Psoas muscle (tissue), 8 donors: Measurements from ENCODE around the gene PSMB1. TPM values are rescaled to one million over a fixed set of nuclear protein-coding genes. Genes with fewer than 3 reads are reported as not detected.

Experiments used
- ATAC-seq, 4 donors: fragments of 200-7000 bp; cut with Tn5 transposase; one replicate each; pipeline ENCODE4 v1.9.1; 2020; ENCODE audit warnings: moderate library complexity in 3 of 4, mild to moderate bottlenecking in 2 of 4
- DNase-seq, 2 donors: peaks; one replicate each; pipeline ENCODE4 v3.0.0-alpha.2; 2020
- H3K27ac ChIP-seq: fragments of 200-600 bp; one replicate; pipeline ENCODE4 v1.8.0; 2022
- H3K27me3 ChIP-seq, 3 donors: fragments of 200-600 bp in 1 of 3; one replicate each; pipeline versions ENCODE4 v1.6.1 to v1.8.0; 2013 to 2022; ENCODE audit warnings: low read length in 2 of 3, mild to moderate bottlenecking in 2 of 3, moderate library complexity in 1 of 3; ENCODE audit not compliant: insufficient read depth in 3 of 3
- H3K36me3 ChIP-seq, 2 donors: fragments of 200-600 bp in 1 of 2; one replicate each; pipeline versions ENCODE4 v1.6.1 to v1.8.0; 2013 to 2022; ENCODE audit warnings: low read depth in 1 of 2, mild to moderate bottlenecking in 1 of 2, moderate library complexity in 1 of 2; ENCODE audit not compliant: insufficient read depth in 1 of 2
- H3K4me1 ChIP-seq: fragments of 200-600 bp; one replicate; pipeline ENCODE4 v1.8.0; 2022
- H3K4me3 ChIP-seq: fragments of 200-600 bp; one replicate; pipeline ENCODE4 v1.8.0; 2022; ENCODE audit warnings: mild to moderate bottlenecking
- H3K9me3 ChIP-seq: fragments of 200-600 bp; one replicate; pipeline ENCODE4 v1.8.0; 2022
- WGBS, 3 donors: extraction: QIAGEN DNeasy Blood & Tissue Kit; methylation state at CpG; one replicate each; pipeline versions ENCODE4 v1.1.6 to v1.1.7; 2013; 5-methylcytosine and 5-hydroxymethylcytosine counted together
- intact Hi-C, 2 donors: fragments of 100-400 bp; cut with DNase I; formaldehyde crosslinking; loops; one replicate each; pipeline versions ENCODE4 v1.11.0 to v1.14.2; 2022
- polyA plus RNA-seq, 3 donors: library from polyadenylated mRNA; stranded (reverse); fragments of 200-250 nt; gene quantifications; one replicate each; pipeline ENCODE4 v1.2.3, GENCODE V29; 2013
- total RNA-seq, 4 donors: library from RNA; stranded (reverse); fragmentation: NEBNext Ultra II Directional in 2 of 4; extraction: Animal tissue kit (Norgen Biotek cat#: 25700) in 2 of 4; gene quantifications; one replicate each; pipeline versions ENCODE4 v1.2.1 to v1.2.4, GENCODE V29; 2021 to 2023
- TF ChIP-seq, protein P1 (sequence below): fragments of 200-600 bp; IDR thresholded peaks from one replicate; pipeline ENCODE4 v1.8.0; 2022; ENCODE audit warnings: antibody characterized with exemption
- donor health status: healthy with polysubstance abuse.
- donor health status: DM: no; HTN: no; CAD: no; lungs with moderate emphysema.
- donor health status: Bipolar disorder and iron deficiency.
- donor health status: healthy.
- donor health status: DM: yes; HTN: yes; CAD: no.
- donor health status: DM: no; HTN: no; CAD: no.
- donor health status: DM: no; HTN: no; CAD: no.
- donor health status: DM: yes; HTN: yes; CAD: no.

The PSMB1 gene
- total and polyA plus RNA-seq, 7 donors: 139 to 367 (median 246) TPM

DNA sequence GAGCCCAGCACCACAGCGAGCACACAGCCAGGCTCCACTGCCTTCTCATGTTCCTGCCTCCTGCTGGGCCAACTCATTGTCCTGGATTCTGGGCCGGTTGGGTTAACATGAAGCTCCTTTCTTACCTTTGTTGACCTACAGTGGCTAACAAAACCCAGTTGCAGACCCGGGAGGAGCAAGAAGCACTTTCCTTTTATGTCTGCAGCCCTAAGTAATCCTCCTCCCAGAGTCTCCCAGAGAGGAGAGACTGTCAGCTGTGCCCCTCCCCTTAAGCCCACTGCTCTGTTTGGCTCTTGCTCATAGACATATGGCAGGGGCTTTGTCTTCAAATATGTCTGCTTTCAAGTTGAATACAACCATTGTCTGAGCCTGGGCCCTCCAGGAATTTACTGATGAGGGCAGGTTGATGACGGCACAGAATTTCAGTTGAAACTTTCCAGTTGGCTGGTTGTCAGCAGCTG is 55.2 kb downstream of the PSMB1 start:
- intact Hi-C loops: no loop called here
- Histone ChIP-seq H3K4me3 (no peak overlapping the region), H3K36me3 (no peaks in the 10 kb centered on the region), H3K4me1 (no peaks in the 10 kb centered on the region), H3K27ac (no peak overlapping the region), H3K9me3 (no peaks in the 10 kb centered on the region), H3K27me3 (peaks cover 0 to 1% (median 0%) of the 10 kb centered on the region in 3 donors)
- TF ChIP-seq, protein P1, sequence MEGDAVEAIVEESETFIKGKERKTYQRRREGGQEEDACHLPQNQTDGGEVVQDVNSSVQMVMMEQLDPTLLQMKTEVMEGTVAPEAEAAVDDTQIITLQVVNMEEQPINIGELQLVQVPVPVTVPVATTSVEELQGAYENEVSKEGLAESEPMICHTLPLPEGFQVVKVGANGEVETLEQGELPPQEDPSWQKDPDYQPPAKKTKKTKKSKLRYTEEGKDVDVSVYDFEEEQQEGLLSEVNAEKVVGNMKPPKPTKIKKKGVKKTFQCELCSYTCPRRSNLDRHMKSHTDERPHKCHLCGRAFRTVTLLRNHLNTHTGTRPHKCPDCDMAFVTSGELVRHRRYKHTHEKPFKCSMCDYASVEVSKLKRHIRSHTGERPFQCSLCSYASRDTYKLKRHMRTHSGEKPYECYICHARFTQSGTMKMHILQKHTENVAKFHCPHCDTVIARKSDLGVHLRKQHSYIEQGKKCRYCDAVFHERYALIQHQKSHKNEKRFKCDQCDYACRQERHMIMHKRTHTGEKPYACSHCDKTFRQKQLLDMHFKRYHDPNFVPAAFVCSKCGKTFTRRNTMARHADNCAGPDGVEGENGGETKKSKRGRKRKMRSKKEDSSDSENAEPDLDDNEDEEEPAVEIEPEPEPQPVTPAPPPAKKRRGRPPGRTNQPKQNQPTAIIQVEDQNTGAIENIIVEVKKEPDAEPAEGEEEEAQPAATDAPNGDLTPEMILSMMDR: no peak
- 13 to 22% (median 20%) methylated on average over 4 of the region's 4 CpGs for WGBS, 3 donors
- no peak for DNase-seq
- peak in 1 of 4 donors; percentile 41 for ATAC-seq

DNA sequence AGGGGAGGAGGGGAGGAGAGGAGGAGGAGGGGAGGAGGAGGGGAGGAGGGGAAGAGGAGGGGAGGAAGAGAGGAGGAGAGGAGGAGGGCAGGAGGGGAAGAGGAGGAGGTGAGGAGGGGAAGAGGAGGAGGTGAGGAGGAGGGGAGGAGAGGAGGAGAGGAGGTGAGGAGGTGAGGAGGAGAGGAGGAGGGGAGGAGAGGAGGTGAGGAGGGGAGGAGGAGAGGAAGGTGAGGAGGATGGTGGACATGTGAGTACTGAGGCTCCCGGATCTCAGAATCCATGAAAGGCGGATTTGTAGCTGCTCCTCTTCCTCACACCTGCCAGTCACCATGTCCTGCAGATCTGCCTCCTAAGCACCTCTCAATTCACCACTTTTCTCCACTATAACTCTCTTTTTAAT is 59.8 kb downstream of the PSMB1 start:
- H3K36me3 ChIP-seq: no peaks in the 10 kb centered on the region
- H3K27me3 ChIP-seq: no peaks in the 10 kb centered on the region
- intact Hi-C loops: no loop called here
- H3K4me1 ChIP-seq: no peaks in the 10 kb centered on the region
- DNase-seq (no peak), ATAC-seq (no peak)
- no peak overlapping the region for H3K27ac ChIP-seq
- WGBS, 3 donors: 87 to 98% (median 96%) methylated on average over 2 of the region's 2 CpGs
- H3K4me3 ChIP-seq: no peak overlapping the region
- H3K9me3 ChIP-seq: no peaks in the 10 kb centered on the region
- TF ChIP-seq, protein P1: no peak

DNA sequence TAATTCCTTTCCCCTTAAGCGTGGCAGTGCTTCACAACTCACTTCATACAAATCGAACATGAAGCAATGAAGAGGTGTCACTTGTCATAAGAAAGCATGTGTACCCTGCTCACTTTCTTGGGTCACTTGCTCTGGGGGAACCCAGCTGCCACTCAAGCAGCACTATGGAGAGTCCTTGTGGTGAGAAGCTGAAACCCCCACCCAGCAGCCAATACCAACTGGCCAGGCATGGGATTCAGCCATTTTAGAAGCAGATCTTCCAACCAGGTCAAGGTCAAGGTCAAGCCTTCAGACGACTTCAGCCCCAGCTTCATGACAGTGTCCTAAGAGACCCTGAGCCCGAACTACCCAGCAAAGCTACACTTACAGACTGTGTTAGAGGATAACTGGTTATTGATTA is 62.8 kb downstream of the PSMB1 start:
- H3K27me3 ChIP-seq: no peaks in the 10 kb centered on the region
- DNase-seq (no peak), ATAC-seq (peak in 2 of 4 donors; percentile 12 to 38)
- H3K36me3 ChIP-seq: no peaks in the 10 kb centered on the region
- 63 to 77% (median 72%) methylated on average over 4 of the region's 4 CpGs for WGBS, 3 donors
- no peaks in the 10 kb centered on the region for H3K4me1 ChIP-seq
- intact Hi-C loops: no loop called here
- TF ChIP-seq, protein P1: no peak
- H3K27ac ChIP-seq: no peak overlapping the region
- no peaks in the 10 kb centered on the region for H3K9me3 ChIP-seq
- H3K4me3 ChIP-seq: no peak overlapping the region

DNA sequence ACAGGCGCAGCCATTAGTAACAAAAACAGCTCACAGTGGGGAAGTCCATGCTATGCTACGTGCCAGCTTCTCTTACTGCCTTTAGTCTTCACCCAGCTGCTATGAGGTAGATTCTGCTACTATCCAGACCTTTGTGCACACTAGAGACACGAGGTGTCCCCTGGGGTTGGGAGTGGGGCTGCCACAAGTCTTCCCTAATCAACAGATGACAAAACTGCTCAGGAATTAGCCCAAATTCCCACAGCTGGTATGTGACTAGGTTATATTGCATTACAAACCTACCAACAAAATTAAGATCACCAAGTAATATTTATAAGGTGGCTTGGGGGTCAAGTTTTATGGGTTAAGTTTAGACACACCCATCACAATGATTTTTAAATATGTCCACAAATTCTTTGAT is 63.3 kb downstream of the PSMB1 start:
- intact Hi-C loops: no loop called here
- H3K36me3 ChIP-seq: no peaks in the 10 kb centered on the region
- H3K27ac ChIP-seq: no peak overlapping the region
- no peaks in the 10 kb centered on the region for H3K4me1 ChIP-seq
- TF ChIP-seq, protein P1: no peak
- no peaks in the 10 kb centered on the region for H3K27me3 ChIP-seq
- no peak for ATAC-seq
- no peak for DNase-seq
- 76 to 78% (median 77%) methylated on average over 3 of the region's 3 CpGs for WGBS, 3 donors
- H3K9me3 ChIP-seq: no peaks in the 10 kb centered on the region
- H3K4me3 ChIP-seq: no peak overlapping the region

DNA sequence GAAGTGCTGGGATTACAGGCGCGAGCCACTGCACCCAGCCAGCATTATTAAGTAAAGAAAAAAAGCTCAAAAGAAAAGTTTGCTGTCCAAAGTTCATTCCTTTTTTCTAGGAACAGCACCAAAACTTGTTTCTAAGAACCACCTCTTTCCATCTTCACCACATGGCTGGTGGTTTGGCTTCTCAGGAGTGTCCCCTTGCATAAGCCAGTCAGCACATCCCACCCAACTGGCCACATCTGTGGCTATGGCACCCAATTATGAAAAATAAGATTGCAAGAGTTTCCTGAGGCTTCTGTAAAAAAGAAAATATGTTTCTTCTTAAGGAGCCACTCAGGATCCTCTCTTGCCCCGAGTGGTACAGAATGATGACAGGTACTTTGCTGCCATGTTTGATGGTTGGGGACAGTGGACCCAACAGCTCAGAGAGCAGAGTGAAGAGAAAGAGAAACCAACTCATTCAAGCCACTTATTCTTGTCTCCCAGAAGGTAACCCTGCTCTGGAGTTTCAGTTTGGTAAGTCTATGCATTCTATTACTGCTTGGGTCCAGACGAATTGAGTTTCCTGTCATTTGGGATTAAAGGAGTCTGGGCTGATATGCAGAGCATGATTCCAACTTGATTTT is 65.3 kb downstream of the PSMB1 start:
- no peaks in the 10 kb centered on the region for H3K9me3 ChIP-seq
- TF ChIP-seq, protein P1: no peak
- intact Hi-C loops: no loop called here
- no peak overlapping the region for H3K27ac ChIP-seq
- no peaks in the 10 kb centered on the region for H3K27me3 ChIP-seq
- H3K4me3 ChIP-seq: no peak overlapping the region
- no peak for ATAC-seq
- no peaks in the 10 kb centered on the region for H3K4me1 ChIP-seq
- no peaks in the 10 kb centered on the region for H3K36me3 ChIP-seq
- DNase-seq: no peak
- whole genome bisulfite sequencing, 3 donors: 79 to 89% (median 85%) methylated on average over 4 of the region's 4 CpGs
